Stimulated activated CD4-positive, alpha-beta T cell treated with anti-CD3 and anti-CD28 coated beads, Interleukin-12 subunit alpha, Interleukin-12 subunit beta, amount 100 ng/mL, for 24 hours (primary cell): Measurements from ENCODE around the gene MGAT1.
A peak's percentile ranks its signal among the peaks of the same experiment; 100 is the strongest.
"Not testable (repeated sequence)": the region's sequence is repeated elsewhere in the genome, so short reads cannot be mapped to it uniquely, and the experiment has no call there.

ENCODE experiments used
- DNase-seq, 2 experiments: peaks; one replicate each; pipeline ENCODE4 v3.0.0-alpha.2; 2020; ENCODE audit warnings: low read depth in 2 of 2

The MGAT1 gene

GRCh38 chr5:180802325-180803180, at the start of gene MGAT1:
Gene MGAT1, minus strand, starts transcription at chr5:180802806. Its CDS starts 9,835 bp downstream, at chr5:180792971.
- DNase-seq: peak; percentile 50 to 82

GRCh38 chr5:180850434-180851078, 48.0 kb upstream of the MGAT1 start:
- no peak for DNase-seq

- no peak for DNase-seq
Observed at GRCh38 chr5:180849827-180850226, 47.2 kb upstream of the MGAT1 start.

GRCh38 chr5:180848878-180849277, 46.3 kb upstream of the MGAT1 start:
- no peak for DNase-seq

- no peak for DNase-seq
Observed at GRCh38 chr5:180848265-180848664, 45.7 kb upstream of the MGAT1 start.

GRCh38 chr5:180847026-180847425, 44.4 kb upstream of the MGAT1 start:
- DNase-seq: no peak

GRCh38 chr5:180844858-180845257, 42.3 kb upstream of the MGAT1 start:
- no peak for DNase-seq

GRCh38 chr5:180844432-180844831, 41.8 kb upstream of the MGAT1 start:
- DNase-seq: no peak

GRCh38 chr5:180839935-180840334, 37.3 kb upstream of the MGAT1 start:
- no peak for DNase-seq

- no peak for DNase-seq
Observed at GRCh38 chr5:180839227-180839626, 36.6 kb upstream of the MGAT1 start.

- DNase-seq: no peak
Observed at GRCh38 chr5:180837478-180837877, 34.9 kb upstream of the MGAT1 start.

GRCh38 chr5:180832638-180833068, 30.0 kb upstream of the MGAT1 start:
- DNase-seq: peak in 1 of 2 experiments; percentile 20

- peak; percentile 61 to 75 for DNase-seq
Observed at GRCh38 chr5:180831139-180832093, 28.8 kb upstream of the MGAT1 start.

- DNase-seq: peak; percentile 49 to 50
Observed at GRCh38 chr5:180830253-180831138, 27.9 kb upstream of the MGAT1 start.

- no peak for DNase-seq
Observed at GRCh38 chr5:180829726-180830125, 27.1 kb upstream of the MGAT1 start.

- not testable (repeated sequence) for DNase-seq
Observed at GRCh38 chr5:180828756-180829531, 26.3 kb upstream of the MGAT1 start.

GRCh38 chr5:180827374-180827773, 24.8 kb upstream of the MGAT1 start:
- DNase-seq: not testable (repeated sequence)

GRCh38 chr5:180825768-180826525, 23.3 kb upstream of the MGAT1 start:
- no peak for DNase-seq
